Erythroblast (primary cell): Measurements from ENCODE around the gene RPL41.

Experiments
- GATA1 ChIP-seq: IDR thresholded peaks from 2 replicates; pipeline ENCODE4 v1.6.1; 2011; ENCODE audit warnings: low read depth, mild to moderate bottlenecking, control low read depth, low read length, moderate library complexity
- POLR2A ChIP-seq: IDR thresholded peaks from 2 replicates; pipeline ENCODE4 v1.6.1; 2011; ENCODE audit warnings: mild to moderate bottlenecking, low read length

GRCh38 chr12:56086608-56087007 lies 29.8 kb upstream of the RPL41 start:
- TF ChIP-seq POLR2A = no peak
- no peak for TF ChIP-seq GATA1
